Globus pallidus (tissue), 1 donor: Measurements from ENCODE around the gene ZNF580.

Experiments used
- DNase-seq: peaks from one replicate; pipeline ENCODE4 v3.0.0-alpha.2; 2015; ENCODE audit warnings: low spot score

Gene ZNF580

GRCh38 chr19:55624109-55625003, 16.4 kb upstream of the ZNF580 start, which contains the start of gene ZNF784:
TSS of gene ZNF784 (minus strand) at chr19:55624566. CDS start at chr19:55624561, 5 bp downstream.
- DNase-seq: peak; percentile 88

- no peak for DNase-seq
Measured at GRCh38 chr19:55625004-55625326, 15.8 kb upstream of the ZNF580 start.

DNA sequence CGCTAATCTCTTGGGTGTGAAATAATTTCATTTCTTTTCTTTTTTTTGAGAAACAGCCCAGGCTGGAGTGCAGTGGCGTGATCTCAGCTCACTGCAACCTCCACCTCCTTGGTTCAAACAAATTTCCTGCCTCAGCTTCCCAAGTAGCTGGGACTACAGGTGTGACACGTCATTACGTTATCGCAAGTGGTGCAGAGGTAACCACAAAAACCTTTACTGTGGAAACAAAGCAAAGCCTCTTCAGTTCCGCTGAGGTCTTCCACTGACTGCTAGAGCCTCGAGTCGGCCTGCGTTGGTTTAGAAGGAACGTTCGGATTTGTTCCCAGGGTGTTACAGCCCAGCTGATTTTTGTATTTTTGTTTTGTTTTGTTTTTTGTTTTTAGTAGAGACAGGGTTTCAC, 14.5 kb upstream of the ZNF580 start:
- no peak for DNase-seq

DNA sequence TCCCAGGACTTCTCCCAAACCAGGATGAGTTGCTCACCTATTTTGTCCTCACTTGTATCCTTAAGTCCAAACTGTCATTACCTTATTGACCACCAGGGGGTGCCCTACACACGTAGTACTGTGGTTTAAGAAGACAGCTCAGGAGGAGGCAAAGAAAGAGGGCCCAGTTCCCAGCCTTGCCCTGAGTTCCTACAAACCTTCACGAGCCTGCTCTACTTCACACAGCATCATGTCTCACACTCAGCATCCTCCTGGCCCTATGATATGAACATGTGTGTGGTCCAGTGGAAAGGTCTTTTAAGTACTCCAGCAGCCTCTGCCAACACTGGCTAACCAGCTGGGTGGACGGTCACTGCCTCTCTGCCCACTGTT, 8.4 kb upstream of the ZNF580 start:
- DNase-seq: peak; percentile 90

- DNase-seq: no peak
Measured at GRCh38 chr19:55633861-55634260, 6.9 kb upstream of the ZNF580 start.

- DNase-seq: no peak
Measured at GRCh38 chr19:55635334-55635717, 5.5 kb upstream of the ZNF580 start.

GRCh38 chr19:55635856-55636440, 4.9 kb upstream of the ZNF580 start:
- no peak for DNase-seq

DNA sequence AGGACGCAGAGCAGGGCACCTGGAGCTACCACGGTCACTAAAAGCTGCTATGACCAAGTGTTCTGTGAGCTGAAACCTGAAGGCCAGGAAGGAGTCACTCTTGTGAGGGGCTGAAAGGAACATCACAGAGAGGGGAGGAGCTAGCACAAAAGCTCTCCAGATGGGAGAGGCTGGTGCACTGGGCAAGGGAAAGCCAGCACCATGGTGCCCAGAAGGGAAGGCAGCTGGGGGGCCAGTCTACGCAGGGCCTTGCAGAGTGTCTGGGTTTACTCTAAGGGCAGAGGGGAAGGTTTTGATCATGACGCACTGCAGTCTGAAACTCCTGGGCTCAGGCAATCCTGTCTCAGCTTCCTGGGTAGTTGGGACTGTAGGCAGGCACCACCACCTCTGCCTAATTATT, 4.1 kb upstream of the ZNF580 start:
- DNase-seq: no peak

- DNase-seq: no peak
Measured at GRCh38 chr19:55637534-55637933, 3.3 kb upstream of the ZNF580 start.

DNA sequence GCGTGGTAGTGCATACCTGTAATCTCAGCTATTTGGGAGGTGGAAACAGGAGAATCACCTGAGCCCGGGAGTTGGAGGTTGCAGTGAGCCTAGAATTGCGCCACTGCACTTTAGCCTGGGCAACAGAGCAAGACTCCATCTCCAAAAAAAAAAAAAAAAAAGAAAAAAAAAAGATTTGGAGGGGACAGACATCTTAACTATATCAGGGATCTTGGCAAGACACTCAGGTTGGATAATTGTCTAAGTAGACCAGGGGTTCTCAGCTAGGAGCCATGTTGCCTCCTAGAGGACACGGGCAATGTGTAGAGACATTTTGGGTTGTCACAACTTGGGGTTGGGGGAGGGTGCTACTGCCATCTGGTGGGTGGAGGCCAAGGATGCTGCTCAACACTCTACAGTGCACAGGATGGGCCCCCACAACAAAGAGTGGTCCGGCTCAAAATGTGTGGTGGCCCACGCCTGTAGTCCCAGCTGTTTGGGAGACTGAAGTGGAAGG, 1.9 kb upstream of the ZNF580 start:
- DNase-seq: no peak

GRCh38 chr19:55640043-55640576, 692 bp upstream of the ZNF580 start:
- peak; percentile 46 for DNase-seq

- no peak for DNase-seq
Measured at GRCh38 chr19:55641426-55642152, 787 bp downstream of the ZNF580 start.

DNA sequence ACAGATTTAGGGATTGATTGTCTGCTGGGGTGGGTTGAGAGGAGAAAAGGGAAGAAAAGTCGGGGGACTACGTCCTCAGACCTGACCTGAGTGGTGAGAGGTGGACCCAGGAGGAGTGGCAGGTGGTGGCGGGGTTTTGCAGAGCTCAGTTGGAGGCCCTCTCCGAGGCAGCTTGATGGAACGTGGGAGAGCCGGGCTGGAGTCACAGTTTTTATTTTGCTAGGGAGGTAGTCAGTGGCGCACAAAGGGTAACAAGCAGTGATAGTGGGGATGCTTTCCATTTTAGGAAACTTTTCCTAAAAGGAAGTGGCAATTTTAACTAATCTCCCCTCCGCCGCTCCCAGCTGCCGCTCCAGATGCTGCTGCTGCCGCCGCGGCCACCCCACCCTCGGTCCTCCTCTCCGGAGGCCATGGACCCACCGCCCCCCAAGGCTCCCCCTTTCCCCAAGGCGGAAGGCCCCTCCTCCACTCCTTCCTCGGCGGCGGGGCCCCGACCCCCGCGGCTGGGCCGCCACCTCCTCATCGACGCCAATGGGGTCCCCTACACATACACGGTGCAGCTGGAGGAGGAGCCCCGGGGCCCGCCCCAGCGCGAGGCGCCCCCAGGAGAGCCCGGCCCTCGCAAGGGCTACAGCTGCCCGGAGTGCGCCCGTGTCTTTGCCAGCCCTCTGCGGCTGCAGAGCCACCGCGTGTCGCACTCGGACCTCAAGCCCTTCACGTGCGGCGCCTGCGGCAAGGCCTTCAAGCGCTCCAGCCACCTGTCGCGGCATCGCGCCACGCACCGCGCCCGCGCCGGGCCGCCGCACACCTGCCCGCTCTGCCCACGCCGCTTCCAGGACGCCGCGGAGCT, 1.6 kb downstream of the ZNF580 start:
- DNase-seq: no peak

- DNase-seq: peak; percentile 58
Measured at GRCh38 chr19:55643003-55643886, 2.4 kb downstream of the ZNF580 start, which contains the start of gene ZNF581. TSS of gene ZNF581 (plus strand) at chr19:55643649. CDS start at chr19:55644572, 923 bp downstream.

- no peak for DNase-seq
Measured at GRCh38 chr19:55643887-55644176, 3.0 kb downstream of the ZNF580 start.

- DNase-seq: no peak
Measured at GRCh38 chr19:55644191-55644833, 3.5 kb downstream of the ZNF580 start.

DNA sequence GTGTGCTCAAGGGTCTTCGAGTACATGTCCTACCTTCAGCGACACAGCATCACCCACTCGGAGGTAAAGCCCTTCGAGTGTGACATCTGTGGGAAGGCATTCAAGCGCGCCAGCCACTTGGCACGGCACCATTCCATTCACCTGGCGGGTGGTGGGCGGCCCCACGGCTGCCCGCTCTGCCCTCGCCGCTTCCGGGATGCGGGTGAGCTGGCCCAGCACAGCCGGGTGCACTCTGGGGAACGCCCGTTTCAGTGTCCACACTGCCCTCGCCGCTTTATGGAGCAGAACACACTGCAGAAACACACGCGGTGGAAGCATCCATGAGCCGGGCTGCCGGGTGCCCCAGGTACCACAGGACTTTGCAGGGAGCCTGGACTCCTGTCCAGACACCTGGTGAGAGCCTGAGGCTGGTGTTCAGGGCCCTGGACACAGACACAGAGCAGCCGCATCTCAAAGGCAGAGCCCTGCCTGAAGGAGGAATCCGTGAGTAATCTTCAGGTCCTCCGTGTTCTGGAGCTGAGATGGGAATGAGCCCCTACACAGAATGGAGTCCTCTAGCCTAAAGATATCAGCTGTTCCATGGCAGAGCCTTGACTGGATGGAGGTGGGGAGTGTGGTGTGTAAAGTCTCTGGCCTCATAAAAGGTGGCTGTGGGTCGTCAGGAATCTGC, 4.2 kb downstream of the ZNF580 start:
- DNase-seq: no peak

GRCh38 chr19:55645512-55645881, 4.7 kb downstream of the ZNF580 start:
- no peak for DNase-seq

GRCh38 chr19:55646889-55647731, 6.3 kb downstream of the ZNF580 start:
- no peak for DNase-seq
